Measurements from ENCODE around the gene AKNA.

AKNA gene, protein sequence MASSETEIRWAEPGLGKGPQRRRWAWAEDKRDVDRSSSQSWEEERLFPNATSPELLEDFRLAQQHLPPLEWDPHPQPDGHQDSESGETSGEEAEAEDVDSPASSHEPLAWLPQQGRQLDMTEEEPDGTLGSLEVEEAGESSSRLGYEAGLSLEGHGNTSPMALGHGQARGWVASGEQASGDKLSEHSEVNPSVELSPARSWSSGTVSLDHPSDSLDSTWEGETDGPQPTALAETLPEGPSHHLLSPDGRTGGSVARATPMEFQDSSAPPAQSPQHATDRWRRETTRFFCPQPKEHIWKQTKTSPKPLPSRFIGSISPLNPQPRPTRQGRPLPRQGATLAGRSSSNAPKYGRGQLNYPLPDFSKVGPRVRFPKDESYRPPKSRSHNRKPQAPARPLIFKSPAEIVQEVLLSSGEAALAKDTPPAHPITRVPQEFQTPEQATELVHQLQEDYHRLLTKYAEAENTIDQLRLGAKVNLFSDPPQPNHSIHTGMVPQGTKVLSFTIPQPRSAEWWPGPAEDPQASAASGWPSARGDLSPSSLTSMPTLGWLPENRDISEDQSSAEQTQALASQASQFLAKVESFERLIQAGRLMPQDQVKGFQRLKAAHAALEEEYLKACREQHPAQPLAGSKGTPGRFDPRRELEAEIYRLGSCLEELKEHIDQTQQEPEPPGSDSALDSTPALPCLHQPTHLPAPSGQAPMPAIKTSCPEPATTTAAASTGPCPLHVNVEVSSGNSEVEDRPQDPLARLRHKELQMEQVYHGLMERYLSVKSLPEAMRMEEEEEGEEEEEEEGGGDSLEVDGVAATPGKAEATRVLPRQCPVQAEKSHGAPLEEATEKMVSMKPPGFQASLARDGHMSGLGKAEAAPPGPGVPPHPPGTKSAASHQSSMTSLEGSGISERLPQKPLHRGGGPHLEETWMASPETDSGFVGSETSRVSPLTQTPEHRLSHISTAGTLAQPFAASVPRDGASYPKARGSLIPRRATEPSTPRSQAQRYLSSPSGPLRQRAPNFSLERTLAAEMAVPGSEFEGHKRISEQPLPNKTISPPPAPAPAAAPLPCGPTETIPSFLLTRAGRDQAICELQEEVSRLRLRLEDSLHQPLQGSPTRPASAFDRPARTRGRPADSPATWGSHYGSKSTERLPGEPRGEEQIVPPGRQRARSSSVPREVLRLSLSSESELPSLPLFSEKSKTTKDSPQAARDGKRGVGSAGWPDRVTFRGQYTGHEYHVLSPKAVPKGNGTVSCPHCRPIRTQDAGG (N-terminal part only)

DNA sequence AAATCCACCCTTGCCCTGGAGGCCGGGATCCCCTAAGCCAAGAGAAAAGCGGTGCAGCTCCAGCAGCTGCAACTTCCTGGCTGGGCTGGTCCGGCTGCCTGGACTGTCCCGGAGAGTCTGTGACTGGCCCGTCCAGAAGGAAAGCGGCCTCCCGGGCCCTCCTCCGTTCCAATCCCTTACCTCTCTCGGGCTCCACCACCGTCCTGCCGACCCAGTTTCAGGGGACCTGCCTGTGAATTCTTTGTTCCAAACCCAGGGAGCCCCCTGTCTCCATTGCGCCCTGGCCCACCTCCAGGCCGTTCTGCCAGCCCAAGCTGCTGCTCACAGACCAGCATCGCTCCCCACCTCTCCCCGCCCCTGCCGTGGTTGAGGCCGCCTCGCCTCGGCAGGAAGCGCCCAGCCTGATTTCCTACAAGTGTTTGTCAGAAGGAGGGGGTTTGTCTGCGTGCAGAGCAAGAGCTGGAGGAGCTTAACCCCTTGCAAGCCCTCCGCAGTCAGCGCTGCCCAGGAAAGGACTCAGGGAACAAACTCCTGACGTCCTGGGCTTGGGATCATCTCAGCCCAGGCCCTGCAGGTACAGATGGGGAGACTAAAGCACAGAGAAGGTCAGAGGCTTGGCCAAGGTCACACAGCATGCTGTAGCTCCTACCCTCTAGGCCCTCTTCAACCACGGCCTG, at the start of gene AKNA:
TSS of gene AKNA (minus strand) at position 303 of the 677 bp plus-strand sequence. CDS start 6,649 bp downstream, outside the sequence.
- H3K4me3 ChIP-seq (ENCODE audit: low read length) = peak within 1 kb of the TSS; percentile 93
- H3K4me1 ChIP-seq (ENCODE audit: control insufficient read depth, insufficient read depth, low read length) = peaks cover 88% of the 10 kb centered on the region
- H3K36me3 ChIP-seq (ENCODE audit: control insufficient read depth, insufficient read depth, low read length, severe bottlenecking) = peaks cover 7% of the 10 kb centered on the region
- DNase-seq (ENCODE audit: low read depth) = peak; percentile 84
- no peaks in the 10 kb centered on the region for H3K27me3 ChIP-seq (replicated peaks; ENCODE audit: control insufficient read depth, insufficient read depth, low read length)
- H3K9ac ChIP-seq (ENCODE audit: low read length) = peak within 1 kb of the TSS; percentile 94
- H3K9me3 ChIP-seq (ENCODE audit: control insufficient read depth, low read length) = no peaks in the 10 kb centered on the region

DNA sequence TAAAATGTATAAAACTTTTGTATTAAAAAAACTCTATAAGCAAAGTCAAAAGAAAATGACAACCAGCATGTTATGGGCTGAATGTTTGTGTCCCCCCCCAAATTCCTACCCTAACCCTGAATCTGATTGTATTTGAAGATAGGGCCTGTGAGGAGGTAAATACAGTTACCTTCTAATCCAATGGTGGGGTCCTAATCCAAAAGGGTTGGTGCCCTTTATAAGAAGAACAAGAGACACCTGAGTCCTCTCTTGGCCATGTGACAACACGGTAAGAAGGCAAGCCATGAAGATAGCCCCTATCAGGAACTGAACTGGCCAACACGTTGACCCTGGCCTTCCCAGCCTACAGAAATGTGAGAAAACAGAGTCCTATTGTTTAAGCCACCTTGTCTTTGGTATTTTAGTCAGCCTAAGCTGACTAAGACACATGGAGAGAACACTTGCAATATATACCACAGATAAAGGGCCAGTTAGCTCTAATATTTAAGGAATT, 49.7 kb upstream of the AKNA start:
- Histone ChIP-seq H3K4me1 (ENCODE audit: control insufficient read depth, insufficient read depth, low read length) (peaks cover 7% of the 10 kb centered on the region), H3K4me3 (ENCODE audit: low read length) (no peak overlapping the region), H3K27me3 (replicated peaks; ENCODE audit: control insufficient read depth, insufficient read depth, low read length) (peaks cover under 1% of the 10 kb centered on the region), H3K36me3 (ENCODE audit: control insufficient read depth, insufficient read depth, low read length, severe bottlenecking) (no peaks in the 10 kb centered on the region), H3K9me3 (ENCODE audit: control insufficient read depth, low read length) (no peaks in the 10 kb centered on the region), H3K9ac (ENCODE audit: low read length) (no peak overlapping the region)
- no peak for DNase-seq (ENCODE audit: low read depth)

DNA sequence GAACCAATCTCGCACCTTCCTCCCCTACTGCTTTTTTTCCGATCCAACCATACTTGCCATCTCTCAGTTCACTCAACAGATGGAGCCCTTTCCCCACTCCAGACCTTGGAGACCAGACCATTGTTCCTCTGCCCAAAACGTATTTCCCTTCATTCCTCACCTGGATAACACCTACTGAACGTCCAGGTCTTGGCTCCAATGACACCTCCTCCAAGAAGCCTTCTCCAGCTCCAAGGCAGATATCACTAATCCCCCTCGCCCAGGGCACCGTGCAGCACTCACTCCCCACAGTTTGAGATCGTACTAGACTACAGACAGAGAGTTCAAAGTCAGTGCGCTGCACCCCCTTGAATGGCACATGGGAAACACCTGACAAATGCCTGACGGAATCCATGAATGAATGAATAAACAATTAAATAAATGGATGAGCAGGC, 47.1 kb upstream of the AKNA start:
- Histone ChIP-seq H3K36me3 (ENCODE audit: control insufficient read depth, insufficient read depth, low read length, severe bottlenecking) (no peaks in the 10 kb centered on the region), H3K27me3 (replicated peaks; ENCODE audit: control insufficient read depth, insufficient read depth, low read length) (peaks cover 24% of the 10 kb centered on the region), H3K9me3 (ENCODE audit: control insufficient read depth, low read length) (no peaks in the 10 kb centered on the region), H3K4me3 (ENCODE audit: low read length) (no peak overlapping the region), H3K9ac (ENCODE audit: low read length) (no peak overlapping the region), H3K4me1 (ENCODE audit: control insufficient read depth, insufficient read depth, low read length) (no peaks in the 10 kb centered on the region)
- peak; percentile 64 for DNase-seq (ENCODE audit: low read depth)

DNA sequence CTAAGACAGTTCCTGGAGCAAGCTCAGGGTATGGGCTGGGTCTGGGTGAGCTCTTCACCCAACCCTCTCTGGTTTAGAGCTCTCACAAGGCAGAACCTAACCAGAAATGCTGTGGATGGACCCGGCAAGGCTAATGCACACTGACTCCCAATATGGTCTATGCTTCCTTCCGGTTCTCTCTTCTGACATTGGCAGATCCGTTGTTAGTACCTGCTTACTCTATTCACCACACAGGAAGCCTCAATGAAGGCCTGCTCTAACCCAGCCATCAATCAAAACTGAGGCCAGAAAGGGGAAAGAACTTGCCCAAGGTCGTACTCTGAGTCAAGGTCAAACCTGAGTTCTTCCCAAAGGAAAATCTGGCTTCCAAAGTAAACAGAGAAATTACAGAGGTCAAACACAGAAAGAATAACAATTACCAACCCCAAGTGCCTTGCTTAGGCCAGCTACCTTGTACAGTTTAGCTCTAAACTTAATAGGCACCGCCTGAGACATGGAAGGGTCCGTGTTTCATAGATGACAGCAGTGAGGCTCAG, 46.0 kb upstream of the AKNA start:
- Histone ChIP-seq H3K9me3 (ENCODE audit: control insufficient read depth, low read length) (no peaks in the 10 kb centered on the region), H3K9ac (ENCODE audit: low read length) (no peak overlapping the region), H3K4me3 (ENCODE audit: low read length) (no peak overlapping the region), H3K4me1 (ENCODE audit: control insufficient read depth, insufficient read depth, low read length) (no peaks in the 10 kb centered on the region), H3K27me3 (replicated peaks; ENCODE audit: control insufficient read depth, insufficient read depth, low read length) (peaks cover 28% of the 10 kb centered on the region), H3K36me3 (ENCODE audit: control insufficient read depth, insufficient read depth, low read length, severe bottlenecking) (no peaks in the 10 kb centered on the region)
- DNase-seq (ENCODE audit: low read depth) = no peak

DNA sequence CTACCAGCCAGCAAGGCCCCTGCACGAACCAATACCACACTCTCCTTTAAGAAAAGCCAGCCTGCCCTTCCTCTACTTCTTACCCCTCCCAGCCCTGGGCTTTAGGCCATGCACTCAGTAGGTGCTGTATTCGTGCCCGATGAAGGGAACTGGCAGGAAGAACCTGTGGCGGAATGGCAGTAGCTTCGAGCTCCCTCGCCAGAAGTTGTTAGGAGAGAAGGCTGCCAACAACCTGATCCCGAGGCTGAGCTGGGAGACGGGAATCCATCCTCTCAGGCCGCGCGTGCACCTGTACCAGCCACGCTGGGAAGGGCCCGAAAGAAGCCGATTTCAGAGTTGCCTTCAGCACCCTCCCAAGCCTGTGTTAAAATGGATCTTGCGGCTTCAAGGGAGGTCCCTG, 45.3 kb upstream of the AKNA start:
- Histone ChIP-seq H3K4me3 (ENCODE audit: low read length) (no peak overlapping the region), H3K36me3 (ENCODE audit: control insufficient read depth, insufficient read depth, low read length, severe bottlenecking) (no peaks in the 10 kb centered on the region), H3K9ac (ENCODE audit: low read length) (no peak overlapping the region), H3K9me3 (ENCODE audit: control insufficient read depth, low read length) (no peaks in the 10 kb centered on the region), H3K27me3 (replicated peaks; ENCODE audit: control insufficient read depth, insufficient read depth, low read length) (peaks cover 34% of the 10 kb centered on the region), H3K4me1 (ENCODE audit: control insufficient read depth, insufficient read depth, low read length) (no peaks in the 10 kb centered on the region)
- DNase-seq (ENCODE audit: low read depth) = no peak

DNA sequence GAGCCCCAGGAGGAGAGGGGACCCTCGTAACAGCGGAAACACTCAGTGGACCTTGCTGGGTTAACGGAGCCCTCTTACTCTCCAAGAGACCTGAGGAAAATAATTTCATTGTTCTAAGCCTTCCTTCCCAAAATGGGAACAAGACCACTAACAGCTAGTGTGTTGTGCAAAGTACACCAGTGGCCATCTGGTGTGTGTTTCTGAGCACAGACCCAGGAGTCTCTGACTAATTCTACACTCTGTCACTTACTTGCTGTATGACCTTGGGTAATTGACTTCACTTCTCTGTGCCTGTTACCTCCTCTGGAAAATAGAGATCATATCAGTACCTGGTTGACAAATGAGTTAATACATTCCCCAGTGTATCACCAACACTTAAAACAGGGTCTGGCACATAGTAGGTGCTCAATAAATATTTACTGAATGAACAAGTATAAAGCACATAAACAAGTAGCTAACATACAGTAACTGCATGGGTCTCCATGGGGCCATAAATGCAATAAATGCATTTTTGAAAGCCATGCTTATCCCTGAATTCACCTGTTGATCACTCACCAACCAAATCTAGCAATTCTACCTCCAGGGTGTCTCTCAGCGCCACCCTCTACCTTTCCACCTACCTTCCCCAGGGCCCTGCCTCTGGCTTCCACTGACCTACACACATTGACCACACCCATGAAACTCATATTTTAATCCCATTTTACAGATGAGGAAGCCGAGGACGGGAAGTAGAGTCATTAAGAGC, 44.7 kb upstream of the AKNA start:
- no peaks in the 10 kb centered on the region for H3K4me1 ChIP-seq (ENCODE audit: control insufficient read depth, insufficient read depth, low read length)

DNA sequence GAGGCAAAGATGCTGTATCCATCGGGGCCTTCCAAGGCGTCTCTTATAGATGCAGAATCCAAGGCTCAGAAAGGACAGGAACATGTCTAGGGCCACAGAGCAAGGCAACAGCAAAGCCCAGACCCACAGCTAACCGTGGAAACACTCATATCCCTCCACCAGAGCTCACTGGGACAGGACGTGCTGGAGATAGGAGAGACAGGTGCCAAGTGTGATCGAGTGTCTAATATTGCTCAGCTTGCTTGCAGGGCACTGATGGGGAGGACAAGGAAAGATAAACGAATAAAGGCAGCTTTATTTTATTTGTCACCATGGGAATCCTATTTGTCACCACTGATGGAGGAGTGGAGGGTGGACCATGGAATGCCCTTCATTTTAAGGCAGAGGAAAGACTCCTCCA, 44.0 kb upstream of the AKNA start:
- H3K36me3 ChIP-seq (ENCODE audit: control insufficient read depth, insufficient read depth, low read length, severe bottlenecking) = no peaks in the 10 kb centered on the region

More for the DNA sequence above, 44.7 kb upstream of the AKNA start:
- H3K36me3 ChIP-seq (ENCODE audit: control insufficient read depth, insufficient read depth, low read length, severe bottlenecking) = no peaks in the 10 kb centered on the region
- no peak overlapping the region for H3K9ac ChIP-seq (ENCODE audit: low read length)
- no peak for DNase-seq (ENCODE audit: low read depth)
- no peak overlapping the region for H3K4me3 ChIP-seq (ENCODE audit: low read length)
- no peaks in the 10 kb centered on the region for H3K9me3 ChIP-seq (ENCODE audit: control insufficient read depth, low read length)
- H3K27me3 ChIP-seq (replicated peaks; ENCODE audit: control insufficient read depth, insufficient read depth, low read length) = peaks cover 35% of the 10 kb centered on the region

DNA sequence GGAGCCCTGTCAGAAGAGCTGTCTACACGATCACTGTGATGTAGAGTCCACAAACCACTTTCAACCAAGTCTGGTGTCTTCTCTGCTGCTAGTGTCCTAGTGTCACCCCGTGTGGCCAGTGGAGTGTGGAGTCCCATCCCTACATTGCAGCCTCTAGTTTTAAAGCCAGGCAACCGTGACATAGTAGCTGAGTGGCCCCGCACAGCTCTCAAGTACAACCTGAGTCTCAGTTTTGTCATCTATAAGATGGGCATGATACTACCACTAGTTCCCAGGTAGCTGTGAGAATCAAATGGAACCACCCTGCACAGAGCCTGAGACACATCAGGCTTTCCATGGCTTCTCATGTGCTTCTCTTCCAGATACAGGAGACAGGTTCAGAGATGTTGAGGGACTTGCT, 43.2 kb upstream of the AKNA start:
- no peak overlapping the region for H3K4me3 ChIP-seq (ENCODE audit: low read length)
- H3K9ac ChIP-seq (ENCODE audit: low read length) = no peak overlapping the region
- no peaks in the 10 kb centered on the region for H3K4me1 ChIP-seq (ENCODE audit: control insufficient read depth, insufficient read depth, low read length)
- no peaks in the 10 kb centered on the region for H3K9me3 ChIP-seq (ENCODE audit: control insufficient read depth, low read length)
- no peak for DNase-seq (ENCODE audit: low read depth)
- no peaks in the 10 kb centered on the region for H3K36me3 ChIP-seq (ENCODE audit: control insufficient read depth, insufficient read depth, low read length, severe bottlenecking)
- peaks cover 35% of the 10 kb centered on the region for H3K27me3 ChIP-seq (replicated peaks; ENCODE audit: control insufficient read depth, insufficient read depth, low read length)

More for the DNA sequence above, 44.0 kb upstream of the AKNA start:
- Histone ChIP-seq H3K9ac (ENCODE audit: low read length) (no peak overlapping the region), H3K4me3 (ENCODE audit: low read length) (no peak overlapping the region), H3K4me1 (ENCODE audit: control insufficient read depth, insufficient read depth, low read length) (no peaks in the 10 kb centered on the region), H3K9me3 (ENCODE audit: control insufficient read depth, low read length) (no peaks in the 10 kb centered on the region), H3K27me3 (replicated peaks; ENCODE audit: control insufficient read depth, insufficient read depth, low read length) (peaks cover 35% of the 10 kb centered on the region)
- no peak for DNase-seq (ENCODE audit: low read depth)

DNA sequence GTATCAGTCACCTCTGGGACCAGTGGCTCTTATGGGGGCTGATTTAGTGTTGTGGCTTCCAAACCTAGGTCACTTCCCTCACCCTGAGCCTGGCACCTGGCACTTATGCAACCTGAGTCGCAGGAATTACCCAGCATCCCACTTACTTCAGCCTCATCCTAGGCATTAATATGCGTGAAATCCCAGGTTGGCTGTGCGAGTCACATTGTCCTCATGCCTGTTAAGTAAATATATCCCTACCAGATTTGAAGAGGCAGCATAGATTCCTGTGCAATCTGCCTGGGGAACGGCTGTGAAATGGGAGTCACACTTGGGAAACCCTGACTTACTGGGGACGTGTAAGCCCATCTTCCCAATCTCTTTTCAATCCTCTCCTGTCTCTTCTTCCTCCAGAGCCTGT, 42.7 kb upstream of the AKNA start:
- H3K36me3 ChIP-seq (ENCODE audit: control insufficient read depth, insufficient read depth, low read length, severe bottlenecking) = no peaks in the 10 kb centered on the region
- H3K4me1 ChIP-seq (ENCODE audit: control insufficient read depth, insufficient read depth, low read length) = no peaks in the 10 kb centered on the region
- peaks cover 35% of the 10 kb centered on the region for H3K27me3 ChIP-seq (replicated peaks; ENCODE audit: control insufficient read depth, insufficient read depth, low read length)
- H3K4me3 ChIP-seq (ENCODE audit: low read length) = no peak overlapping the region
- no peaks in the 10 kb centered on the region for H3K9me3 ChIP-seq (ENCODE audit: control insufficient read depth, low read length)
- DNase-seq (ENCODE audit: low read depth) = no peak
- no peak overlapping the region for H3K9ac ChIP-seq (ENCODE audit: low read length)

DNA sequence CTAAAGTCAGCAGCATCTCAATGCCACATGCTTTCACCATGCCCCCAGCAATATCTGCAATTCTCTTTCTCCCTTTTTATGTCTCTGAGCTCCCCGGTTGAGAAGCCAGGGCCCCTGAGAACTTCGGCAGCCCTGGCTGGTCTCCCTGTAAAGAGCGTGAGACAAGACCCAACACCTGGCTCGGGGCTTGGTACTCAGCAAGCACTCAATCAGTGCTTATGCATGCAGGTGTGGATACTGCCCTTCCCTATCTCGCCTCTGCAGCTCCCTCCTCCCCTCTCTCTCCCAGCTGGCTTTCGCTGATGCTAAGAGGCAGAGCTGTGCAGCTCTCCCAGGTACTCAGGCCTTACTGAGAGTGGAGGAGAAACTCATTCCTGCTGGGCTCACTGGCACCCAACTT, 41.7 kb upstream of the AKNA start:
- no peaks in the 10 kb centered on the region for H3K36me3 ChIP-seq (ENCODE audit: control insufficient read depth, insufficient read depth, low read length, severe bottlenecking)
- peaks cover 35% of the 10 kb centered on the region for H3K27me3 ChIP-seq (replicated peaks; ENCODE audit: control insufficient read depth, insufficient read depth, low read length)
- DNase-seq (ENCODE audit: low read depth) = no peak
- H3K4me3 ChIP-seq (ENCODE audit: low read length) = no peak overlapping the region
- no peaks in the 10 kb centered on the region for H3K4me1 ChIP-seq (ENCODE audit: control insufficient read depth, insufficient read depth, low read length)
- no peak overlapping the region for H3K9ac ChIP-seq (ENCODE audit: low read length)
- no peaks in the 10 kb centered on the region for H3K9me3 ChIP-seq (ENCODE audit: control insufficient read depth, low read length)

Measured in adipocyte (in vitro differentiated cells).